Endothelial cell of umbilical vein (primary cell): ENCODE measurements around the gene CAV1. TPM values are rescaled to one million over a fixed set of nuclear protein-coding genes. Genes with fewer than 3 reads are reported as not detected.

Experiments
- BruUV-seq: library from RNA; stranded (reverse); fragments of 400-500 nt; replicated peaks from 2 replicates; lab custom pipeline; 2021; lab: Mats Ljungman, UMichigan
- CTCF ChIA-PET: fragments of 300-600, 350-600 bp; sonication (Branson Sonifier 250); formaldehyde crosslinking; loops from one replicate; lab custom pipeline; 2021; ENCODE audit warnings: antibody characterized with exemption, inconsistent platforms; lab: Charles Lee
- POLR2A ChIA-PET: fragments of 300-600, 350-600 bp; sonication (Branson Sonifier 250); formaldehyde crosslinking; loops from one replicate; lab custom pipeline; 2021; ENCODE audit warnings: antibody characterized with exemption, inconsistent platforms; lab: Charles Lee
- DNase-seq: peaks from one replicate; pipeline ENCODE4 v3.0.0-alpha.2; 2011; ENCODE audit warnings: low read depth, low spot score
- FAIRE-seq: peaks from 2 replicates; lab custom pipeline; 2011; peaks lifted over from hg19 to GRCh38; lab: Jason Lieb, UNC
- H2AFZ ChIP-seq: 2 replicates; pipeline ENCODE4 v1.6.0; 2012; ENCODE audit warnings: low read depth, low read length, control low read depth, inconsistent platforms
- H3K27ac ChIP-seq: 2 replicates; pipeline ENCODE4 v1.5.1; 2011; ENCODE audit warnings: low read depth, mild to moderate bottlenecking, control low read depth, low read length, moderate library complexity; ENCODE audit not compliant: insufficient read depth
- H3K27me3 ChIP-seq, 2 experiments: 2 replicates each; pipeline versions ENCODE4 v1.6.0 to v1.6.1; 2011; ENCODE audit warnings: low read length in 2 of 2, mixed read lengths in 1 of 2; ENCODE audit not compliant: control insufficient read depth in 2 of 2, insufficient read depth in 2 of 2
- H3K36me3 ChIP-seq, 2 experiments: 2 replicates in 1 of 2; 3 replicates in 1 of 2; pipeline ENCODE4 v1.5.1; 2011; ENCODE audit warnings: low read length in 2 of 2, mild to moderate bottlenecking in 1 of 2, moderate library complexity in 1 of 2; ENCODE audit not compliant: control insufficient read depth in 2 of 2, insufficient read depth in 2 of 2; ENCODE audit errors: extremely low read depth in 1 of 2
- H3K4me1 ChIP-seq: 3 replicates; pipeline ENCODE4 v1.5.1; 2011; ENCODE audit warnings: mild to moderate bottlenecking, low read length; ENCODE audit not compliant: control insufficient read depth, insufficient read depth; ENCODE audit errors: extremely low read depth
- H3K4me2 ChIP-seq: 2 replicates; pipeline ENCODE4 v1.6.1; 2011; ENCODE audit warnings: low read length, control low read depth, mixed read lengths; ENCODE audit not compliant: insufficient read depth
- H3K4me3 ChIP-seq, 3 experiments: fragments of 200-600 bp in 1 of 3; sonication (generic), shearing (Covaris generic) in 1 of 3; replicated peaks in 1 of 3; 2 replicates each; pipeline ENCODE4 v1.5.1; 2011 to 2016; ENCODE audit warnings: control low read depth in 3 of 3, low read length in 3 of 3, mild to moderate bottlenecking in 2 of 3, inconsistent platforms in 1 of 3, low read depth in 1 of 3, moderate library complexity in 1 of 3; ENCODE audit not compliant: insufficient read depth in 1 of 3
- H3K79me2 ChIP-seq: 2 replicates; pipeline ENCODE4 v1.6.0; 2012; ENCODE audit warnings: low read length, inconsistent platforms; ENCODE audit not compliant: control insufficient read depth, insufficient read depth
- H3K9ac ChIP-seq: replicated peaks from 2 replicates; pipeline ENCODE3; 2011; ENCODE audit warnings: low read length, control low read depth; ENCODE audit not compliant: insufficient read depth; ENCODE audit errors: extremely low read depth
- H3K9me1 ChIP-seq: replicated peaks from 3 replicates; pipeline ENCODE4 v1.6.0; 2011; ENCODE audit warnings: mild to moderate bottlenecking, low read length; ENCODE audit not compliant: control insufficient read depth, insufficient read depth; ENCODE audit errors: extremely low read depth
- H3K9me3 ChIP-seq: replicated peaks from 2 replicates; pipeline ENCODE4 v1.5.1; 2012; ENCODE audit warnings: low read length, inconsistent platforms; ENCODE audit not compliant: control insufficient read depth, insufficient read depth
- H4K20me1 ChIP-seq: replicated peaks from 2 replicates; pipeline ENCODE3; 2011; ENCODE audit warnings: mild to moderate bottlenecking, low read length; ENCODE audit not compliant: control insufficient read depth, insufficient read depth; ENCODE audit errors: extremely low read depth
- CTCF ChIP-seq, 2 donors: IDR thresholded peaks; 1 replicate in 1 of 2; 2 replicates in 1 of 2; pipeline ENCODE4 v1.5.1; 2011; ENCODE audit warnings: low read length in 2 of 2, mild to moderate bottlenecking in 2 of 2, moderate library complexity in 2 of 2, control low read depth in 1 of 2, inconsistent platforms in 1 of 2, low read depth in 1 of 2; ENCODE audit not compliant: insufficient read depth in 1 of 2; ENCODE audit errors: extremely low read depth in 1 of 2
- EZH2 ChIP-seq: IDR thresholded peaks from 2 replicates; pipeline ENCODE4 v1.6.1; 2012; ENCODE audit warnings: borderline replicate concordance, low read depth, mild to moderate bottlenecking, moderate library complexity, low read length, inconsistent platforms; ENCODE audit not compliant: severe bottlenecking
- FOS ChIP-seq: IDR thresholded peaks from 2 replicates; pipeline ENCODE4 v1.6.1; 2011; ENCODE audit warnings: mild to moderate bottlenecking, low read length, moderate library complexity, borderline replicate concordance; ENCODE audit not compliant: insufficient read depth
- GATA2 ChIP-seq: IDR thresholded peaks from 2 replicates; pipeline ENCODE4 v1.7.0; 2011; ENCODE audit warnings: low read depth, mild to moderate bottlenecking, moderate library complexity, mixed read lengths, low read length; ENCODE audit not compliant: insufficient read length, insufficient read depth
- JUN ChIP-seq: IDR thresholded peaks from 2 replicates; pipeline ENCODE4 v1.6.1; 2011; ENCODE audit warnings: borderline replicate concordance, low read depth; ENCODE audit not compliant: insufficient read length, insufficient read depth
- MAX ChIP-seq: IDR thresholded peaks from 2 replicates; pipeline ENCODE4 v1.6.1; 2011; ENCODE audit not compliant: insufficient read depth, insufficient read length
- MYC ChIP-seq: IDR thresholded peaks from one replicate; pipeline ENCODE4 v1.6.1; 2011; ENCODE audit warnings: mild to moderate bottlenecking, low read depth, low read length
- POLR2A ChIP-seq: IDR thresholded peaks from 2 replicates; pipeline ENCODE4 v1.6.1; 2012; ENCODE audit warnings: low read depth, mild to moderate bottlenecking, control low read depth, low read length
- POLR2AphosphoS5 ChIP-seq: IDR thresholded peaks from 2 replicates; pipeline ENCODE4 v1.6.1; 2012; ENCODE audit warnings: low read depth, mild to moderate bottlenecking, control low read depth, low read length, moderate library complexity; ENCODE audit not compliant: insufficient read depth
- dilution Hi-C: fragments of 300-500 bp; cut with MboI; formaldehyde crosslinking; loops from one replicate; pipeline ENCODE4 v1.15.0; 2019; ENCODE audit warnings: low sequenced_read_pairs; ENCODE audit not compliant: extremely low pct_ligation_motif_present
- intact Hi-C: fragments of 100-400 bp; cut with micrococcal nuclease; formaldehyde crosslinking; loops from one replicate; pipeline ENCODE4 v1.10.0; 2022
- polyA plus RNA-seq, 4 experiments: library from polyadenylated mRNA; depleted of rRNA in 3 of 4; stranded (reverse) in 3 of 4; unstranded in 1 of 4; fragments of >200 nt; gene quantifications; 2 replicates each; pipeline versions ENCODE4 v1.2.1 to v1.2.3, GENCODE V29; 2011 to 2012; ENCODE audit warnings: missing spikeins in 1 of 4
- total RNA-seq: library from RNA; stranded (reverse); gene quantifications from 2 replicates; pipeline ENCODE4 v1.2.3, GENCODE V29; 2021

The CAV1 gene
- total and polyA plus RNA-seq, 2 donors (not counting 3 experiments of a cell fraction or from before 2014, with no cell fraction given): 1,483 to 3,129 TPM

GRCh38 chr7:116502201-116503096 is 22.4 kb upstream of the CAV1 start:
- Histone ChIP-seq H3K79me2 (peaks cover 59% of the 10 kb centered on the region), H3K4me2 (peak overlapping the region; percentile 95), H3K9ac (peak overlapping the region; percentile 91), H4K20me1 (no peaks in the 10 kb centered on the region), H2AFZ (no peak overlapping the region), H3K27ac (peak overlapping the region; percentile 83), H3K27me3 (no peaks in the 10 kb centered on the region), H3K36me3 (peaks cover 0 to 14% of the 10 kb centered on the region in 2 experiments), H3K4me3 (peak overlapping the region in 1 of 3 experiments; percentile 86), H3K4me1 (peaks cover 48% of the 10 kb centered on the region), H3K9me3 (no peaks in the 10 kb centered on the region), H3K9me1 (no peaks in the 10 kb centered on the region)
- intact Hi-C loops: no loop called here
- POLR2A ChIA-PET: interaction anchor here (0.6 to 1.6 kb wide), 2 partner anchors 9 to 35 kb away, joined by 3 to 8 read pairs; no protein-coding TSS in a partner anchor
- TF ChIP-seq POLR2A (no peak), EZH2 (no peak)
- peak; percentile 26 for FAIRE-seq
- CTCF ChIA-PET: interaction anchor here (0.7 to 2.2 kb wide), 11 partner anchors 9 to 322 kb away, joined by 3 to 13 read pairs (median 5); no protein-coding TSS in a partner anchor
- dilution Hi-C loops: loop anchor here (25.0 kb wide), 2 partner anchors 165 to 240 kb away; no protein-coding TSS in a partner anchor
- no TSS peak for BruUV-seq
- DNase-seq: peak; percentile 36

- H3K9me1 ChIP-seq: no peaks in the 10 kb centered on the region
- POLR2A ChIA-PET: no interaction called here
- H3K36me3 ChIP-seq: peaks cover 0 to 18% of the 10 kb centered on the region in 2 experiments
- no peak overlapping the region for H2AFZ ChIP-seq
- no peak for DNase-seq
- H4K20me1 ChIP-seq: no peaks in the 10 kb centered on the region
- TF ChIP-seq POLR2A (no peak), FOS (no peak), POLR2AphosphoS5 (no peak), MAX (no peak), GATA2 (no peak), JUN (no peak), CTCF (IDR thresholded peaks at IDR 0.05; ENCODE audit: extremely low read depth in 1 of 2, insufficient read depth in 1 of 2, low read depth in 1 of 2, low read length in 2 of 2) (no peak), MYC (no peak), EZH2 (no peak)
- H3K4me1 ChIP-seq: peaks cover 51% of the 10 kb centered on the region
- dilution Hi-C loops (loop anchor here (25.0 kb wide), 2 partner anchors 167 to 242 kb away; no protein-coding TSS in a partner anchor), intact Hi-C loops (no loop called here)
- CTCF ChIA-PET: no interaction called here
- H3K9me3 ChIP-seq: no peaks in the 10 kb centered on the region
- peaks cover 59% of the 10 kb centered on the region for H3K79me2 ChIP-seq
- H3K27ac ChIP-seq: no peak overlapping the region
- no peaks in the 10 kb centered on the region for H3K27me3 ChIP-seq
- no peak overlapping the region for H3K4me3 ChIP-seq
- FAIRE-seq: no peak
- no TSS peak for BruUV-seq
- no peak overlapping the region for H3K9ac ChIP-seq
- H3K4me2 ChIP-seq: no peak overlapping the region
Measured at GRCh38 chr7:116503835-116504234, 21.0 kb upstream of the CAV1 start.
